ENCODE data around the gene IGFBP4.
A peak's percentile ranks its signal among the peaks of the same experiment; 100 is the strongest.

The IGFBP4 gene

GRCh38 chr17:40417609-40418427, 25.4 kb upstream of the IGFBP4 start, which contains the start of gene TOP2A:
TSS of gene TOP2A (minus strand) at chr17:40417896. CDS start at chr17:40417791, 105 bp downstream.
- H3K36me3 Mint-ChIP-seq (ENCODE audit: insufficient read depth), result peaks cover 8% of the 10 kb centered on the region
- ATAC-seq (replicated peaks) (peak; percentile 98), DNase-seq (peak; percentile 97 to 100 (median 98))
- H3K9me3 Mint-ChIP-seq, result no peaks in the 10 kb centered on the region
- H3K27me3 Mint-ChIP-seq, result no peaks in the 10 kb centered on the region
- H3K27ac Mint-ChIP-seq, result peak within 1 kb of the TSS; percentile 2 to 84
- H3K4me1 Mint-ChIP-seq (ENCODE audit: low read depth in 2 of 2), result peaks cover 5 to 14% of the 10 kb centered on the region in 2 donors
- H3K4me3 Mint-ChIP-seq, result peak within 1 kb of the TSS; percentile 81 to 92

DNA sequence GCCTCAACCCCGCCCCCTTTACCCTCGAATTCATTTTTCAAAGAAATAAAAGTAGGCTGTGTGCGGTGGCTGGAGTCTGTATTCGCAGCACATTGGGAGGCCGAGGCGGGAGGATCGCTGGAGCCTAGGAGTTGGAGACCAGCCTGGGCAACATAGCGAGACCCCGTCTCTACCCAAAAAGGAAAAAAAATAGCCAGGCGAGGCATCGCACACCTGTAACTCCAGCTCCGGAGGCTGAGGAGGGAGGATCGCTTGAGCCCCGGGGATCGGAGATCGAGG, 24.9 kb upstream of the IGFBP4 start:
- H3K9me3 Mint-ChIP-seq, result no peaks in the 10 kb centered on the region
- H3K36me3 Mint-ChIP-seq (ENCODE audit: insufficient read depth), result peaks cover 8% of the 10 kb centered on the region
- peak overlapping the region; percentile 81 to 92 for H3K4me3 Mint-ChIP-seq
- ATAC-seq (replicated peaks) (no peak), DNase-seq (no peak)
- H3K27ac Mint-ChIP-seq, result peak overlapping the region; percentile 2 to 84
- no peaks in the 10 kb centered on the region for H3K27me3 Mint-ChIP-seq
- H3K4me1 Mint-ChIP-seq (ENCODE audit: low read depth in 2 of 2), result peaks cover 5 to 14% of the 10 kb centered on the region in 2 donors

DNA sequence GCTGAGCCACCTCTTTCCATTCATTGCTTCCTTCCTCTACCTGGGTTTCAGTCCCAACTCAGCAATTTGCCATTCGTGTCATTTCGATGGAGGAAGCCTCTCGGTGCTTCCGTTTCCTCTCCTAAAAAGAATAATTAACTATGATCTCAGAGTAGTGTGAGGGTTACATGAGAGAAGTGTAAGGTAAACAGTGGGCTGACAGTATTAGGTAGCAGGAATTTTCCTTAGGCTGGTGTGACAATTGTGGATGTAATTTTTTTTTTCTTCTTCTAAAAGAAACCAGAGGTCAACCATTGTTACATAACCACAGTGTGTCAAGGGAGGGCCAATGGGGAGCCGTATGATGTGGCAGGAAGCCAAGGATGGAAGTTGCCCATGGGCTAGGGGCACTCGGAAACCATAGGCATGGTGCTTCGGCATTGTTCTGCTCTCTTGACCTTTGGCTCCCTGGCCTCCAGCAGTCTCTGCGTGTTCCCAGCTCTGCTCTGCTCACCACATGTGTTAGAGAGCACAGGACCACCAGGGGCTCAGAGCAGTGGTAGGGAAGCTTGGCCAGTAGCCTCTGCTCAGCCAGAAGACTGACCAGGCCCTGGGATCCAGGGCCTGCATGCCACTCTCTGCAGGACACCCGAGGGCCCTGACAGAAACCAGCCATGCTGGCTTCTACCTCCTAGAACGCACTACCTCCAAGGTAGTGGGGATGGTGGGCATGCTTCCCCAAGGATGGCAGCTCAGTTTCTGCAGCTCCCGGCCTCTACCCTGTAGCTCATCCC, 23.5 kb upstream of the IGFBP4 start:
- peaks cover 8% of the 10 kb centered on the region for H3K36me3 Mint-ChIP-seq (ENCODE audit: insufficient read depth)
- ATAC-seq (replicated peaks), result no peak
- no peak for DNase-seq
- peak overlapping the region; percentile 41 to 43 for H3K4me3 Mint-ChIP-seq
- peaks cover 5 to 14% of the 10 kb centered on the region in 2 donors for H3K4me1 Mint-ChIP-seq (ENCODE audit: low read depth in 2 of 2)
- no peaks in the 10 kb centered on the region for H3K27me3 Mint-ChIP-seq
- no peaks in the 10 kb centered on the region for H3K9me3 Mint-ChIP-seq
- H3K27ac Mint-ChIP-seq, result no peak overlapping the region

DNA sequence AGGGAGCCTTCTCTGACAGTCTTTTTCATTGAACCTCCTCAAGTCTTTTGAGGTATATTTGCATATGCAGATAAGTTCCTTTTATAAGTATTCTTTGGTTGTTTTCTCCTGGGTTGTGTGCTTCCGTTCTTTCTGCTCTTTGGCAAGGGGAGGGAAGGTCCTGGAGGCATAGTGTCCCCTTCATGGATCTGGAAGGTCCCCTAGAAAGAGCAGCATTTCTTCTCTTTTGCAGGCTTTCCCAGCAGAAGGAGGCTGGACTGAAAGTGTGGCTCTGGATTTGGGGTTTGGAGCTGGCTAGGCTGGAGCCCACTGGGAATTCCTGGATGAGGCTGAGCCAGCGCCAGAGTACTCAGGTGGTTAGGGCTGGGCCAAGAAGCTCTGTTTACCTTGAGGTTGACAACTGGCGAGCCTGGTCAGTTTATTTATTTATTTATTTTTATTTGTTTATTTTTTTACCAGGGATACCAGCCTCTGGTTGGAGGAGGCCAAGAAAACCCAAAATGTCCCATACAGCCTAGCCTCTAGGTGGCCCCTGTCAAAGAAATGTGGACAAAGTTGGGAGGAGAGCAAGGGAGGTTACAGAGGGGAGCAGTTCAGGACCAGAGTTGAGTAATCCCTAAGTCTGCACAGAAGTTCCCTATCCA, 20.1 kb upstream of the IGFBP4 start:
- Mint-ChIP-seq H3K9me3 (no peaks in the 10 kb centered on the region), H3K4me3 (no peak overlapping the region), H3K27me3 (no peaks in the 10 kb centered on the region), H3K4me1 (ENCODE audit: low read depth in 2 of 2) (peaks cover 18 to 26% of the 10 kb centered on the region in 2 donors), H3K36me3 (ENCODE audit: insufficient read depth) (peaks cover under 1% of the 10 kb centered on the region), H3K27ac (no peak overlapping the region)
- ATAC-seq (replicated peaks), result no peak
- no peak for DNase-seq

GRCh38 chr17:40425741-40426140, 17.5 kb upstream of the IGFBP4 start:
- ATAC-seq (replicated peaks), result no peak
- no peak overlapping the region for H3K27ac Mint-ChIP-seq
- H3K9me3 Mint-ChIP-seq, result no peaks in the 10 kb centered on the region
- no peak for DNase-seq
- H3K36me3 Mint-ChIP-seq (ENCODE audit: insufficient read depth), result peaks cover 5% of the 10 kb centered on the region
- H3K4me3 Mint-ChIP-seq, result no peak overlapping the region
- H3K27me3 Mint-ChIP-seq, result no peaks in the 10 kb centered on the region
- H3K4me1 Mint-ChIP-seq (ENCODE audit: low read depth in 2 of 2), result peaks cover 18 to 22% of the 10 kb centered on the region in 2 donors

GRCh38 chr17:40427002-40427491, 16.2 kb upstream of the IGFBP4 start:
- Mint-ChIP-seq H3K27ac (peak overlapping the region in 1 of 2 donors; percentile 46), H3K4me1 (ENCODE audit: low read depth in 2 of 2) (peaks cover 18 to 22% of the 10 kb centered on the region in 2 donors), H3K9me3 (no peaks in the 10 kb centered on the region), H3K4me3 (no peak overlapping the region), H3K27me3 (peaks cover 0 to 11% of the 10 kb centered on the region in 2 donors), H3K36me3 (ENCODE audit: insufficient read depth) (peaks cover 5% of the 10 kb centered on the region)
- ATAC-seq (replicated peaks) (peak; percentile 87), DNase-seq (no peak)

GRCh38 chr17:40430272-40431230, 12.7 kb upstream of the IGFBP4 start:
- Mint-ChIP-seq H3K27me3 (peaks cover 0 to 11% of the 10 kb centered on the region in 2 donors), H3K4me3 (no peak overlapping the region), H3K36me3 (ENCODE audit: insufficient read depth) (peaks cover 5% of the 10 kb centered on the region), H3K4me1 (ENCODE audit: low read depth in 2 of 2) (peaks cover 17 to 22% of the 10 kb centered on the region in 2 donors), H3K27ac (no peak overlapping the region), H3K9me3 (no peaks in the 10 kb centered on the region)
- no peak for DNase-seq
- no peak for ATAC-seq (replicated peaks)

DNA sequence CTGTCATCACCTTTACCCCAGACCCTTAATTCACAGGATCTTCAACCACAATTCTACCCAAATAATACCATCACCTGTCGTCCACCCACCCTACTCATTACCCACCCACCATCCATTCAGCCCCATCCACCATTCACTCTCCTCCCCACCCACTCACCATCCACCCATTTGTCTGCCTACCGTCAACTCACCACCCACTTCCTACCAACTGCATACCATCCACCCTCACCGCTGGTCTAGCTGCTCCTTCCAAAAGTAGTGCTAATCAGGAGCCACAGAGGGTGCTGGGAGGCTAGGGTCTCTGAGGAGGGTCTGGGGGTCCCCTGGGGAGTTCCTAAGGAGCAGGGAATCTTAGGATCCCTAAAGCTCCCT, 12.0 kb upstream of the IGFBP4 start:
- DNase-seq, result no peak

GRCh38 chr17:40432864-40433528, 10.3 kb upstream of the IGFBP4 start:
- DNase-seq, result no peak
- H3K27ac Mint-ChIP-seq, result no peak overlapping the region
- no peaks in the 10 kb centered on the region for H3K9me3 Mint-ChIP-seq
- no peak for ATAC-seq (replicated peaks)
- peaks cover 0 to 11% of the 10 kb centered on the region in 2 donors for H3K27me3 Mint-ChIP-seq
- no peak overlapping the region for H3K4me3 Mint-ChIP-seq
- peaks cover 5% of the 10 kb centered on the region for H3K36me3 Mint-ChIP-seq (ENCODE audit: insufficient read depth)
- peaks cover 3 to 4% of the 10 kb centered on the region in 2 donors for H3K4me1 Mint-ChIP-seq (ENCODE audit: low read depth in 2 of 2)

More for the DNA sequence above, 12.0 kb upstream of the IGFBP4 start:
- H3K36me3 Mint-ChIP-seq (ENCODE audit: insufficient read depth), result peaks cover 5% of the 10 kb centered on the region
- H3K9me3 Mint-ChIP-seq, result no peaks in the 10 kb centered on the region
- H3K27ac Mint-ChIP-seq, result peak overlapping the region in 1 of 2 donors; percentile 39
- ATAC-seq (replicated peaks), result no peak
- H3K4me1 Mint-ChIP-seq (ENCODE audit: low read depth in 2 of 2), result peaks cover 11 to 17% of the 10 kb centered on the region in 2 donors
- peaks cover 0 to 11% of the 10 kb centered on the region in 2 donors for H3K27me3 Mint-ChIP-seq
- H3K4me3 Mint-ChIP-seq, result no peak overlapping the region

- no peak for DNase-seq
- peaks cover 0 to 11% of the 10 kb centered on the region in 2 donors for H3K27me3 Mint-ChIP-seq
- H3K9me3 Mint-ChIP-seq, result no peaks in the 10 kb centered on the region
- H3K27ac Mint-ChIP-seq, result no peak overlapping the region
- no peak for ATAC-seq (replicated peaks)
- peaks cover 2% of the 10 kb centered on the region for H3K36me3 Mint-ChIP-seq (ENCODE audit: insufficient read depth)
- H3K4me1 Mint-ChIP-seq (ENCODE audit: low read depth in 2 of 2), result peaks cover 3% of the 10 kb centered on the region in 2 donors
- H3K4me3 Mint-ChIP-seq, result no peak overlapping the region
Measured at GRCh38 chr17:40433551-40434415, 9.5 kb upstream of the IGFBP4 start.

- DNase-seq, result no peak
- H3K4me3 Mint-ChIP-seq, result no peak overlapping the region
- no peaks in the 10 kb centered on the region for H3K9me3 Mint-ChIP-seq
- H3K4me1 Mint-ChIP-seq (ENCODE audit: low read depth in 2 of 2), result peaks cover 3 to 6% of the 10 kb centered on the region in 2 donors
- no peaks in the 10 kb centered on the region for H3K36me3 Mint-ChIP-seq (ENCODE audit: insufficient read depth)
- peaks cover 0 to 3% of the 10 kb centered on the region in 2 donors for H3K27me3 Mint-ChIP-seq
- ATAC-seq (replicated peaks), result no peak
- H3K27ac Mint-ChIP-seq, result no peak overlapping the region
Measured at GRCh38 chr17:40436636-40437035, 6.6 kb upstream of the IGFBP4 start.

All from effector memory CD8-positive, alpha-beta T cell (primary cell).